Sigmoid colon (tissue), 4 donors: ENCODE results near the gene ZKSCAN4.

Experiments
- CTCF ChIP-seq, 4 experiments: fragments of 450-650 bp in 3 of 4; fragments of 200-600 bp in 1 of 4; IDR thresholded peaks; one replicate each; pipeline ENCODE4 v1.5.1; 2016 to 2019; ENCODE audit warnings: antibody characterized with exemption in 4 of 4, mild to moderate bottlenecking in 3 of 4, moderate library complexity in 2 of 4
- EP300 ChIP-seq, 4 donors: sonication (generic); formaldehyde crosslinking; IDR thresholded peaks; one replicate each; pipeline ENCODE4 v1.6.1; 2017; ENCODE audit warnings: antibody characterized with exemption in 4 of 4

- TF ChIP-seq EP300 (IDR thresholded peaks at IDR 0.05) (no peak), CTCF (IDR thresholded peaks at IDR 0.05) (no peak)
These were observed 39.4 kb downstream of the ZKSCAN4 start for GRCh38 chr6:28212510-28213212.
